ENCODE data around the gene GATA1.

DNA sequence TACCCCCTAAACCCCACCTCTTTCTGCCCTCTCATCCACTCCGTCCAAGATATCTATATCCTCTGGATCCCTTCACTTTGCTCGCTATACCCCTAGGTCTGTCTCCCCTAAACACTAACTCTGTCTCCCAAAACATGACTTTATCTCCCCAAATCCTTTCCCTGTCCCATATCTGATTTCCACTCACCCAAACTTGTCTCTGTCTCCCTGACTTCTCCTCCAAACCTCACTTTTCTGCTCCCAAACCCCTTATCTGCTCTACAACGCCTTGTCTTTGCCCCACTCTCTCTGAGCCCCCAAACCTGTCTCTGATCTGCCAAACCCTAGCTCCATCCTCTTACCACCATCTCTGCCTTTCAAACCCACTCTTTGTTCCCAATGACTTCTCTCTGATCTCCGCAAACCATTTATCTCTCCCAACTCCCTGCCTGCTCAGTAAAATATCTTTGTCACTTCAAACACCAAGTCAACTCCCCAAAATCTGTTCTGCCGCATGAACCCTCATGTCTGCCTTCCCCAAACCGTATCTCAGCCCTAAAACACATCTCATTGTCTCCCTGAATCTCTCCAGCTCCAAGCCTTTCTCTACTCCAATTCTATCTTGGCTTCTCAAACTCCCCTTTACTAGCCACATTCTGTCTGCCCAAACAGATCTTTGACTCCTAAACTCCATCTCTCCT, 575 bp downstream of the GATA1 start:
- TF ChIP-seq POLR2A (IDR thresholded peaks at IDR 0.05; ENCODE audit: low read depth, low read length): no peak
- no peak for TF ChIP-seq POLR2AphosphoS5 (IDR thresholded peaks at IDR 0.05; ENCODE audit: low read depth, low read length)

Data from GM12891 (cell line).